Gastrocnemius medialis (tissue), 4 donors: ENCODE results near the gene AMIGO1. TPM values are rescaled to one million over a fixed set of nuclear protein-coding genes. Genes with fewer than 3 reads are reported as not detected.

Source experiments
- ATAC-seq, 2 donors: fragments of 150-250 bp; one replicate each; pipeline ENCODE4 v1.9.1; 2016
- DNase-seq, 2 donors: peaks; one replicate each; pipeline ENCODE4 v3.0.0-alpha.2; 2019
- H3K27ac ChIP-seq, 4 donors: fragments of 200-600 bp; sonication (generic); 1 replicate in 1 of 4; 2 replicates in 3 of 4; pipeline ENCODE4 v1.5.1; 2016 to 2018; ENCODE audit warnings: mild to moderate bottlenecking in 2 of 4, moderate library complexity in 1 of 4
- H3K27me3 ChIP-seq, 3 donors: fragments of 200-600 bp; sonication (generic) in 2 of 3; 1 replicate in 1 of 3; 2 replicates in 2 of 3; pipeline versions ENCODE4 v1.5.1 to v1.6.0; 2016 to 2019; ENCODE audit warnings: mild to moderate bottlenecking in 1 of 3, moderate library complexity in 1 of 3
- H3K36me3 ChIP-seq, 2 donors: fragments of 200-600 bp; sonication (generic) in 1 of 2; one replicate each; pipeline ENCODE4 v1.5.1; 2017 to 2018
- H3K4me1 ChIP-seq, 2 donors: fragments of 200-600 bp; sonication (generic) in 1 of 2; one replicate each; pipeline ENCODE4 v1.5.1; 2016 to 2017; ENCODE audit warnings: mild to moderate bottlenecking in 2 of 2
- H3K4me3 ChIP-seq, 4 donors: fragments of 200-600 bp; sonication (generic) in 3 of 4; 1 replicate in 1 of 4; 2 replicates in 3 of 4; pipeline ENCODE4 v1.5.1; 2016 to 2019; ENCODE audit warnings: mild to moderate bottlenecking in 2 of 4
- H3K9me3 ChIP-seq, 3 donors: fragments of 200-600 bp; sonication (generic) in 2 of 3; 1 replicate in 1 of 3; 2 replicates in 2 of 3; pipeline ENCODE4 v1.5.1; 2016 to 2019
- CTCF ChIP-seq, 5 experiments: fragments of 450-650 bp in 3 of 5; fragments of 200-600 bp in 2 of 5; sonication (generic) in 2 of 5; IDR thresholded peaks in 4 of 5; conservative IDR thresholded peaks in 1 of 5; 1 replicate in 4 of 5; 2 replicates in 1 of 5; pipeline ENCODE4 v1.5.1; 2016 to 2019; ENCODE audit warnings: antibody characterized with exemption in 5 of 5, mild to moderate bottlenecking in 3 of 5, moderate library complexity in 3 of 5
- POLR2A ChIP-seq, 2 donors: fragments of 450-650 bp; IDR thresholded peaks; one replicate each; pipeline ENCODE4 v1.6.1; 2017; ENCODE audit warnings: antibody characterized with exemption in 2 of 2, mild to moderate bottlenecking in 2 of 2, moderate library complexity in 2 of 2
- in situ Hi-C, 4 donors: fragments of 200-750 bp; cut with MboI; loops; one replicate each; pipeline versions ENCODE4 v1.15.0 to v1.8.0; 2017; ENCODE audit warnings: low sequenced_read_pairs in 4 of 4
- intact Hi-C: fragments of 100-400 bp; cut with DNase I; formaldehyde crosslinking; loops from one replicate; pipeline ENCODE4 v1.15.1; 2023; ENCODE audit warnings: low total_unique reads
- total RNA-seq, 4 donors: library from RNA; depleted of rRNA; stranded (reverse); fragments of >200 nt; gene quantifications; one replicate each; pipeline versions ENCODE4 v1.1.0 to v1.2.3, GENCODE V29; 2016

Gene AMIGO1
- total RNA-seq, 4 donors from 2014 or later = 8.6 to 20.9 (median 15.1) TPM

DNA sequence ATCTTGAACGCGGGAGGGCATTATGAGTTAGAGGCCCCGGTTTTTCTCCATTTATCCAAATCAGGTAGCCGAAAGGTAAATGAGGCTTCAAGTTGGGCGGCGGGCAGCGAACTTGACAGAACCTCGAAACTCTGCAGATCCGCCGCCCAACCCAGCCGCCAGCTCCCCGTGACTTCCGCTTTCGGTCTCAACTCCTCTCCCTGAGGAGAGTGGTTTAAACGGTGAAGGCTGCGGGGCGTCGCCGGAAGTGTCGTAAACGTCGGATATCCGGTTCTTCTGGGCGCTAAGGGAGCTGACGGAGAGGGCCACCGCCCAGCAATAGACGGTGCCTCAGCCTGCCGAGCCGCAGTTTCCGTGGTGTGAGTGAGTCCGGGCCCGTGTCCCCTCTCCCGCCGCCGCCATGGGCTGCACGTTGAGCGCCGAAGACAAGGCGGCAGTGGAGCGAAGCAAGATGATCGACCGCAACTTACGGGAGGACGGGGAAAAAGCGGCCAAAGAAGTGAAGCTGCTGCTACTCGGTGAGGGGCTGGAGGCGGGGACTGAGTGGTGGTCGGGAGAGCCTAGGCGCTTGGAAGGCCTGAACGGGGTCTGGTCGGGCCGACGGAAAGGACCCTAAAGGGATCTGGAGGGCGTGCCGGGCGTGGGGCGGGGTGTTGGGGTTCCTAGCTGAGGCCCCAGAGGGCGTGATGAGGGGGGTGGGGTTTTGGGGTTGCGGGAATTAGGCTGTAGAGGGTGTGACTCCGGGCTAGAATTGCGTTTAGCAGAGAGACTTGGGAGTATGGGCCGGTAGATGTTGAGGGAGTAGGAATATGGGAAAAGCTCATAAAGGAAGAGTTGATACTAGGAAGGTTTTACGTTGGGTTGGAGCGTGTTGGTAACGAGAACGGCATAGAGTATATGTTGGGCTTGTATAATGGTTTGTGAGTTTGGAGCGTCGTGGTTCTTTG lies 39.1 kb upstream of the AMIGO1 start, which contains the start of gene GNAI3:
Gene GNAI3, plus strand, starts transcription at position 295 of the 947 bp plus-strand sequence. Its CDS starts 106 bp downstream, at position 401.
- intact Hi-C loops = loop anchor here (1.0 to 5.0 kb wide), 2 partner anchors 94 to 436 kb away; partner anchors contain the start of gene AHCYL1

DNA sequence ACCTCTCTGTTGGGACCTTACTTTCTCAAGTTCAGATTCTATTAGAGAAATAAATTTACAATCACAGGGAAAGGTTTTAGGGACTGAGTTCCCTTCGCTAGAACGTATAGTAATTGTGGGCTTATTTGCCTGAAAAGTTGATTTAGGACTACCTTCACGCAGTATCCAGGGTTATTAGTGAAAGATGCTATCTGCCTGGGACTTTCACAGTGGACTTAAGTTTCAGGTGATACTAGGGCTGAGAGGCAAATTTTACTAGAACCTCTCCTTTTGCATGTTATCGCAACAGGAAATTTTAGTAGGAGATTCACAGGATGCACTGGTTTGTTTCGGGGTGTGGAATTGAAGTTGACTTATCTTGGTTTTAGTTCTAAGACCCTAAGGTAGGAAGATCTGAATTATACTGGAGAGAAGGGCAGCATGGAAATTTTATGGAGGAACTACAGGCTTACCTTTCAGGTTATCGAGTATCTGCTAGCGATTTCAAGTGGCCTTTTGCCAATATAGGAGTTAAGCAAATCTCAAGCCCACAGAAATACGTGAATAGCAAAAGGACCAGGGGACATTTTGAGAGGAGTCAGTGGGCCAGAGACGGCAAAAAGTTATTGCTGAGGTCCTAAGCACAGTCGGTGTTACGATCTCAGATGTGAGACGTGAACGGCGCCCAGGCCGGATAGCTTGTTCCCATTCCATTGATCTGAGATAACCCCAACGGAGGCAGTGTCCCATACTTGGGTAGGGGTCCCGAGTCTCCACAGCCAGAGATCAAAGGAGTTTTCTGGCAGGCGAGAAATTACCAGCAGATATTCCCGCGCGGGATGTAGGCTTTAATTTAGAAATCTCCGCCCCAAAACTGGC lies 38.2 kb upstream of the AMIGO1 start:
- Histone ChIP-seq H3K4me3 (peak overlapping the region; percentile 82 to 98 (median 93)), H3K9me3 (no peaks in the 10 kb centered on the region), H3K4me1 (peaks cover 30 to 33% of the 10 kb centered on the region in 2 donors), H3K27ac (peak overlapping the region; percentile 91 to 99 (median 96)), H3K27me3 (no peaks in the 10 kb centered on the region), H3K36me3 (no peaks in the 10 kb centered on the region)
- TF ChIP-seq POLR2A (IDR thresholded peaks at IDR 0.05) = no peak
- no peak for TF ChIP-seq CTCF (IDR thresholded peaks at IDR 0.05 in 4 of 5, conservative IDR thresholded peaks at IDR 0.05 in 1 of 5)
- DNase-seq = no peak
- in situ Hi-C loops (loop anchor here (5.0 to 25.0 kb wide), 9 partner anchors 75 to 440 kb away; partner anchors contain the start of genes GSTM4 (in 3 of the 4), AHCYL1 (in 2 of the 4) and PSRC1 (in 1 of the 4)), intact Hi-C loops (loop anchor here (1.0 to 5.0 kb wide), 3 partner anchors 73 to 437 kb away; partner anchors contain the start of gene AHCYL1)
- ATAC-seq = peak; percentile 42 to 51

More for the DNA sequence above, 39.1 kb upstream of the AMIGO1 start, which contains the start of gene GNAI3:
- TF ChIP-seq CTCF (IDR thresholded peaks at IDR 0.05 in 4 of 5, conservative IDR thresholded peaks at IDR 0.05 in 1 of 5) (peak in 1 of 5 experiments; percentile 27), POLR2A (IDR thresholded peaks at IDR 0.05) (peak; percentile 97)
- no peaks in the 10 kb centered on the region for H3K9me3 ChIP-seq
- DNase-seq (peak; percentile 96), ATAC-seq (peak; percentile 96 to 97)
- in situ Hi-C loops = loop anchor here (5.0 to 25.0 kb wide), 9 partner anchors 74 to 439 kb away; partner anchors contain the start of genes GSTM4 (in 3 of the 4), AHCYL1 (in 2 of the 4) and PSRC1 (in 1 of the 4)
- H3K27me3 ChIP-seq = no peaks in the 10 kb centered on the region
- H3K4me1 ChIP-seq = peaks cover 33 to 34% of the 10 kb centered on the region in 2 donors
- H3K4me3 ChIP-seq = peak within 1 kb of the TSS; percentile 82 to 98 (median 93)
- no peaks in the 10 kb centered on the region for H3K36me3 ChIP-seq
- H3K27ac ChIP-seq = peak within 1 kb of the TSS; percentile 91 to 99 (median 96)

- intact Hi-C loops = loop anchor here (1.0 to 5.0 kb wide), 3 partner anchors 74 to 227 kb away; no protein-coding TSS in a partner anchor
- H3K9me3 ChIP-seq = no peaks in the 10 kb centered on the region
- H3K27ac ChIP-seq = peak overlapping the region; percentile 91 to 99 (median 96)
- no peaks in the 10 kb centered on the region for H3K27me3 ChIP-seq
- peak; percentile 77 to 83 for DNase-seq
- H3K4me1 ChIP-seq = peaks cover 29 to 39% of the 10 kb centered on the region in 2 donors
- in situ Hi-C loops = loop anchor here (5.0 to 25.0 kb wide), 9 partner anchors 76 to 441 kb away; partner anchors contain the start of genes GSTM4 (in 3 of the 4), AHCYL1 (in 2 of the 4) and PSRC1 (in 1 of the 4)
- ATAC-seq = peak; percentile 56 to 74
- no peaks in the 10 kb centered on the region for H3K36me3 ChIP-seq
- peak; percentile 82 to 87 (median 85) for TF ChIP-seq CTCF (IDR thresholded peaks at IDR 0.05 in 4 of 5, conservative IDR thresholded peaks at IDR 0.05 in 1 of 5)
- TF ChIP-seq POLR2A (IDR thresholded peaks at IDR 0.05) = no peak
- peak overlapping the region; percentile 31 to 98 (median 90) for H3K4me3 ChIP-seq
These were observed 37.0 kb upstream of the AMIGO1 start for GRCh38 chr1:109546311-109547109.
